Epithelial cell of prostate (primary cell): ENCODE measurements around the gene RERE.
"Not testable (repeated sequence)": the region's sequence is repeated elsewhere in the genome, so short reads cannot be mapped to it uniquely, and the experiment has no call there.

Source experiments
- DNase-seq: peaks from one replicate; pipeline ENCODE4 v3.0.0-alpha.2; 2011; ENCODE audit warnings: low read depth, low spot score
- H3K27ac ChIP-seq: fragments of 450-650 bp; 2 replicates; pipeline ENCODE4 v1.5.1; 2017; ENCODE audit warnings: mild to moderate bottlenecking

Gene RERE

GRCh38 chr1:8628606-8629005, 188.8 kb downstream of the RERE start:
- no peak overlapping the region for H3K27ac ChIP-seq

GRCh38 chr1:8627728-8628127, 189.7 kb downstream of the RERE start:
- H3K27ac ChIP-seq = no peak overlapping the region
- no peak for DNase-seq

More at GRCh38 chr1:8628606-8629005, 188.8 kb downstream of the RERE start:
- DNase-seq = no peak

- H3K27ac ChIP-seq = no peak overlapping the region
- DNase-seq = no peak
These were observed 191.2 kb downstream of the RERE start for GRCh38 chr1:8625981-8626898.

GRCh38 chr1:8625491-8625890, 191.9 kb downstream of the RERE start:
- H3K27ac ChIP-seq = no peak overlapping the region

GRCh38 chr1:8623651-8624192, 193.7 kb downstream of the RERE start:
- DNase-seq, H3K27ac ChIP-seq: not testable (repeated sequence)

More at GRCh38 chr1:8625491-8625890, 191.9 kb downstream of the RERE start:
- DNase-seq = no peak

- not testable (repeated sequence) for DNase-seq, H3K27ac ChIP-seq
These were observed 195.6 kb downstream of the RERE start for GRCh38 chr1:8621785-8622348.

GRCh38 chr1:8621034-8621582, 196.3 kb downstream of the RERE start:
- H3K27ac ChIP-seq, DNase-seq: not testable (repeated sequence)

- not testable (repeated sequence) for H3K27ac ChIP-seq, DNase-seq
These were observed 197.4 kb downstream of the RERE start for GRCh38 chr1:8619917-8620502.

GRCh38 chr1:8619419-8619818, 198.0 kb downstream of the RERE start:
- DNase-seq, H3K27ac ChIP-seq: not testable (repeated sequence)

- H3K27ac ChIP-seq, DNase-seq: not testable (repeated sequence)
These were observed 200.6 kb downstream of the RERE start for GRCh38 chr1:8616791-8617190.

- not testable (repeated sequence) for H3K27ac ChIP-seq, DNase-seq
These were observed 205.6 kb downstream of the RERE start for GRCh38 chr1:8611634-8612515.

- DNase-seq = no peak
- H3K27ac ChIP-seq = no peak overlapping the region
These were observed 209.5 kb downstream of the RERE start for GRCh38 chr1:8607906-8608305.

GRCh38 chr1:8604041-8604945, 213.1 kb downstream of the RERE start:
- no peak for DNase-seq
- H3K27ac ChIP-seq = no peak overlapping the region

GRCh38 chr1:8603220-8603616, 214.2 kb downstream of the RERE start:
- no peak for DNase-seq

GRCh38 chr1:8602471-8603219, 214.8 kb downstream of the RERE start:
- DNase-seq = no peak
- no peak overlapping the region for H3K27ac ChIP-seq

More at GRCh38 chr1:8603220-8603616, 214.2 kb downstream of the RERE start:
- no peak overlapping the region for H3K27ac ChIP-seq

GRCh38 chr1:8600336-8600735, 217.1 kb downstream of the RERE start:
- H3K27ac ChIP-seq = no peak overlapping the region
- DNase-seq = no peak

- DNase-seq = no peak
These were observed 217.7 kb downstream of the RERE start for GRCh38 chr1:8599646-8600212.

More at GRCh38 chr1:8599646-8600212, 217.7 kb downstream of the RERE start:
- no peak overlapping the region for H3K27ac ChIP-seq
